BE2C (cell line): Measurements from ENCODE around the gene MAP7.

Experiments
- DNase-seq: peaks from one replicate; pipeline ENCODE4 v3.0.0-alpha.2; 2020
- H3K27me3 ChIP-seq: fragments of 250-450 bp; sonication (Bioruptor Pico); 2 replicates; pipeline ENCODE4 v1.5.1; 2020; ENCODE audit warnings: mild to moderate bottlenecking
- H3K36me3 ChIP-seq: fragments of 250-450 bp; sonication (Bioruptor Pico); 2 replicates; pipeline ENCODE4 v1.5.1; 2020; ENCODE audit warnings: mild to moderate bottlenecking
- H3K4me1 ChIP-seq: fragments of 250-450 bp; sonication (Bioruptor Pico); 2 replicates; pipeline ENCODE4 v1.5.1; 2020
- H3K4me3 ChIP-seq: 2 replicates; pipeline ENCODE4 v1.5.1; 2011; ENCODE audit warnings: low read depth, low read length
- H3K9me3 ChIP-seq: fragments of 250-450 bp; sonication (Bioruptor Pico); 2 replicates; pipeline ENCODE4 v1.5.1; 2020
- CTCF ChIP-seq: IDR thresholded peaks from 2 replicates; pipeline ENCODE4 v1.5.1; 2012; ENCODE audit warnings: mild to moderate bottlenecking, low read depth, low read length

The MAP7 gene

GRCh38 chr6:136471372-136471771 lies 78.8 kb downstream of the MAP7 start:
- H3K9me3 ChIP-seq = no peaks in the 10 kb centered on the region
- no peak overlapping the region for H3K4me3 ChIP-seq
- no peak for TF ChIP-seq CTCF
- H3K27me3 ChIP-seq = no peaks in the 10 kb centered on the region
- no peaks in the 10 kb centered on the region for H3K36me3 ChIP-seq
- no peak for DNase-seq
- peaks cover 14% of the 10 kb centered on the region for H3K4me1 ChIP-seq

- Histone ChIP-seq H3K9me3 (no peaks in the 10 kb centered on the region), H3K36me3 (no peaks in the 10 kb centered on the region), H3K27me3 (no peaks in the 10 kb centered on the region), H3K4me3 (no peak overlapping the region), H3K4me1 (peaks cover 14% of the 10 kb centered on the region)
- no peak for DNase-seq
- TF ChIP-seq CTCF = no peak
Measured at GRCh38 chr6:136470044-136470443, 80.2 kb downstream of the MAP7 start.

GRCh38 chr6:136469154-136469553 lies 81.1 kb downstream of the MAP7 start:
- Histone ChIP-seq H3K27me3 (no peaks in the 10 kb centered on the region), H3K4me1 (peaks cover 14% of the 10 kb centered on the region), H3K36me3 (no peaks in the 10 kb centered on the region), H3K4me3 (no peak overlapping the region), H3K9me3 (no peaks in the 10 kb centered on the region)
- no peak for TF ChIP-seq CTCF
- no peak for DNase-seq

GRCh38 chr6:136468711-136469110 lies 81.5 kb downstream of the MAP7 start:
- no peaks in the 10 kb centered on the region for H3K9me3 ChIP-seq
- DNase-seq = no peak
- no peak overlapping the region for H3K4me3 ChIP-seq
- no peaks in the 10 kb centered on the region for H3K36me3 ChIP-seq
- no peak for TF ChIP-seq CTCF
- H3K27me3 ChIP-seq = no peaks in the 10 kb centered on the region
- peaks cover 14% of the 10 kb centered on the region for H3K4me1 ChIP-seq

- no peak overlapping the region for H3K4me3 ChIP-seq
- H3K9me3 ChIP-seq = no peaks in the 10 kb centered on the region
- H3K27me3 ChIP-seq = no peaks in the 10 kb centered on the region
- H3K36me3 ChIP-seq = no peaks in the 10 kb centered on the region
- TF ChIP-seq CTCF = no peak
- peaks cover 14% of the 10 kb centered on the region for H3K4me1 ChIP-seq
- no peak for DNase-seq
Measured at GRCh38 chr6:136467186-136467585, 83.0 kb downstream of the MAP7 start.

GRCh38 chr6:136466777-136467176 lies 83.4 kb downstream of the MAP7 start:
- no peak for DNase-seq
- Histone ChIP-seq H3K9me3 (no peaks in the 10 kb centered on the region), H3K36me3 (no peaks in the 10 kb centered on the region), H3K27me3 (no peaks in the 10 kb centered on the region), H3K4me1 (peaks cover 14% of the 10 kb centered on the region), H3K4me3 (no peak overlapping the region)
- TF ChIP-seq CTCF = no peak
